Neutrophil (primary cell): Measurements from ENCODE around the gene RAI14.

ENCODE experiments used
- H3K27ac ChIP-seq: fragments of 200-600 bp; sonication (generic); 2 replicates; pipeline ENCODE4 v1.5.1; 2016; ENCODE audit warnings: mild to moderate bottlenecking, moderate library complexity
- H3K27me3 ChIP-seq: fragments of 200-600 bp; sonication (generic); 2 replicates; pipeline ENCODE4 v1.6.0; 2016; ENCODE audit warnings: mild to moderate bottlenecking
- H3K36me3 ChIP-seq: fragments of 200-600 bp; sonication (generic); 2 replicates; pipeline ENCODE4 v1.5.1; 2017
- H3K4me1 ChIP-seq, 2 experiments: fragments of 200-600 bp in 1 of 2; sonication (generic) in 1 of 2; 1 replicate in 1 of 2; 2 replicates in 1 of 2; pipeline versions ENCODE4 v1.5.1 to v1.6.1; 2013 to 2016; ENCODE audit warnings: low read depth in 1 of 2, low read length in 1 of 2, mild to moderate bottlenecking in 1 of 2, moderate library complexity in 1 of 2; ENCODE audit not compliant: control insufficient read depth in 1 of 2, insufficient read depth in 1 of 2
- H3K4me3 ChIP-seq, 2 experiments: fragments of 200-600 bp in 1 of 2; sonication (generic) in 1 of 2; 1 replicate in 1 of 2; 2 replicates in 1 of 2; pipeline ENCODE4 v1.5.1; 2013 to 2016; ENCODE audit warnings: low read depth in 1 of 2, low read length in 1 of 2, mild to moderate bottlenecking in 1 of 2, moderate library complexity in 1 of 2
- H3K9me3 ChIP-seq: fragments of 200-600 bp; sonication (generic); 2 replicates; pipeline ENCODE4 v1.5.1; 2016
- CTCF ChIP-seq: fragments of 200-600 bp; sonication (generic); IDR thresholded peaks from 2 replicates; pipeline ENCODE4 v1.5.1; 2016; ENCODE audit warnings: antibody characterized with exemption

RAI14 gene

GRCh38 chr5:34728236-34728635, 72.1 kb downstream of the RAI14 start:
- no peak for TF ChIP-seq CTCF
- Histone ChIP-seq H3K36me3 (no peaks in the 10 kb centered on the region), H3K27me3 (no peaks in the 10 kb centered on the region), H3K9me3 (no peaks in the 10 kb centered on the region), H3K4me1 (no peaks in the 10 kb centered on the region), H3K4me3 (no peak overlapping the region), H3K27ac (no peak overlapping the region)

DNA sequence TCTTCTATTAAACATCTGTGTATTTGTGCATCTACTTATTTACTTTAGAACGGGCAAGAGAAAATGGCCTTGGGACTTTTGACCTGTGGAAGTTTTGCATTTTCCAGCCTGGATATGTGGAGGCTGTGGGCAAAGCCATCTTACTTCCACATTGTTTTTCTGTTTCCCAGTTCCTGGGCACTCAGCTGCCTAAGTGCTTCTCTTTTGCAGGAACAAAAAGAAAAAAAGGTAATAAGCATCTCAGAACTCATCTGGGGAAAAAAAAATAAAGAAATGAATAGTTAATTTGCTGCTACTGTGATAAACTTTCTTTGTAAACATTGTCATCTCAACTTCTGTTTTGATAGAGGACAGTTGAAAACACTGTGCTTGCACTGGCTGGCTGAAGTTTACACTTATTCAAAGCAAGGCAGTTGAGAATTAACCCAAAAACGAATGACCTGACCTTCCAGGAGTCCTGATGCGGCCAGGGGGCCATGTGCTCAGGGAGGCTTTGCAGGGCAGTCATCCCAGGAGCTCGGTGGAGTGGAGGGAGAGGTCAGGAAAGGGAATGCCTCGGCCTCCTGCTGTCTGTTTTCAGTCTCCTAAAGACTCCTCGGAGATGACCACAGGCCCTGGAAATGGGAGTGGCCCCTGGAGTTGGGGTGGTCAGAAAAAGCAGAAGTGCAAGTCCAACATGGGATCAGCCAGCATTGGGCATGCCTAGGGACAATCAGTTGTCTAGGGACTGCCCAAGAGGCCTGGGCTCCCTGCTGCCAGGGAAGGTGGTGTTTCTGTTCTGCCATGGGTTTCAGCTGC, 75.5 kb downstream of the RAI14 start:
- H3K4me1 ChIP-seq: no peaks in the 10 kb centered on the region
- no peak for TF ChIP-seq CTCF
- no peaks in the 10 kb centered on the region for H3K9me3 ChIP-seq
- no peak overlapping the region for H3K27ac ChIP-seq
- no peak overlapping the region for H3K4me3 ChIP-seq
- no peaks in the 10 kb centered on the region for H3K36me3 ChIP-seq
- H3K27me3 ChIP-seq: no peaks in the 10 kb centered on the region

GRCh38 chr5:34734326-34734725, 78.2 kb downstream of the RAI14 start:
- H3K4me1 ChIP-seq: no peaks in the 10 kb centered on the region
- TF ChIP-seq CTCF: no peak
- no peak overlapping the region for H3K4me3 ChIP-seq
- no peaks in the 10 kb centered on the region for H3K9me3 ChIP-seq
- no peaks in the 10 kb centered on the region for H3K36me3 ChIP-seq
- no peaks in the 10 kb centered on the region for H3K27me3 ChIP-seq
- no peak overlapping the region for H3K27ac ChIP-seq

GRCh38 chr5:34735491-34736426, 79.6 kb downstream of the RAI14 start:
- no peak for TF ChIP-seq CTCF
- Histone ChIP-seq H3K27ac (no peak overlapping the region), H3K27me3 (no peaks in the 10 kb centered on the region), H3K9me3 (no peaks in the 10 kb centered on the region), H3K4me1 (no peaks in the 10 kb centered on the region), H3K36me3 (no peaks in the 10 kb centered on the region), H3K4me3 (no peak overlapping the region)

DNA sequence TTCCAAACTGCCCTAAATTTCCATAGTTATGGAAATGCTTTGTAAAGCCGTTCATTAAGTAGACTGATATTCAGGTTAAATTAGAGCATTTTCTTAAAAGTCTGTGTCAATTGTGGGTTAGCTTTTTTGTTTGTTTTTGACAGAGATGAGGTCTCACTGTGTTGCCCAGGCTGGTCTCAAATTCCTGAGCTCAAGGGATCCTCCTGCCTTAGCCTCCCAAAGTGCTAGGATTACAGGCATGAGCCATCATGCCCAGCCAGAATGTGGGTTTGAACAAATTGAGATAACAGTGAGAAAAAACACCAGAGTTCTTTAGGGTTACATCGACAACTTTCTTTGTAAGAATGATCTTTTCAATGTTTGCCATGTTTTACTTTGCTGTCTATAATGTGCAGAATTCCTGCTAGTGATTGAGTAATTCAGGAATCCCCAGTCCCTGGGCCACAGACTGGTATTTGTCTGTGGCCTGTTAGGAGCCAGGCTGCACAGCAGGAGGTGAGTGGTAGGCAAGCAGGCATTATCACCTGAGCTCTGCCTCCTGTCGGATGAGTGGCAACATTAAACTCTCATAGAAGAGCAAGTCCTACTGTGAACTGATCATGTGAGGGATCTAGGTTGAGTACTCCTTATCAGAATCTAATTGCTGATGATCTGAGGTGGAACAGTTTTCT, 80.5 kb downstream of the RAI14 start:
- H3K27me3 ChIP-seq: no peaks in the 10 kb centered on the region
- TF ChIP-seq CTCF: no peak
- H3K4me3 ChIP-seq: no peak overlapping the region
- no peaks in the 10 kb centered on the region for H3K36me3 ChIP-seq
- H3K4me1 ChIP-seq: no peaks in the 10 kb centered on the region
- H3K9me3 ChIP-seq: no peaks in the 10 kb centered on the region
- no peak overlapping the region for H3K27ac ChIP-seq
